Ishikawa (cell line): ENCODE data around the gene SEC16A.

Source experiments
- CEBPB ChIP-seq: IDR thresholded peaks from 2 replicates; pipeline ENCODE4 v1.6.1; 2012
- FOXM1 ChIP-seq: IDR thresholded peaks from 2 replicates; pipeline ENCODE4 v1.6.1; 2012; ENCODE audit warnings: low read depth, borderline replicate concordance

DNA sequence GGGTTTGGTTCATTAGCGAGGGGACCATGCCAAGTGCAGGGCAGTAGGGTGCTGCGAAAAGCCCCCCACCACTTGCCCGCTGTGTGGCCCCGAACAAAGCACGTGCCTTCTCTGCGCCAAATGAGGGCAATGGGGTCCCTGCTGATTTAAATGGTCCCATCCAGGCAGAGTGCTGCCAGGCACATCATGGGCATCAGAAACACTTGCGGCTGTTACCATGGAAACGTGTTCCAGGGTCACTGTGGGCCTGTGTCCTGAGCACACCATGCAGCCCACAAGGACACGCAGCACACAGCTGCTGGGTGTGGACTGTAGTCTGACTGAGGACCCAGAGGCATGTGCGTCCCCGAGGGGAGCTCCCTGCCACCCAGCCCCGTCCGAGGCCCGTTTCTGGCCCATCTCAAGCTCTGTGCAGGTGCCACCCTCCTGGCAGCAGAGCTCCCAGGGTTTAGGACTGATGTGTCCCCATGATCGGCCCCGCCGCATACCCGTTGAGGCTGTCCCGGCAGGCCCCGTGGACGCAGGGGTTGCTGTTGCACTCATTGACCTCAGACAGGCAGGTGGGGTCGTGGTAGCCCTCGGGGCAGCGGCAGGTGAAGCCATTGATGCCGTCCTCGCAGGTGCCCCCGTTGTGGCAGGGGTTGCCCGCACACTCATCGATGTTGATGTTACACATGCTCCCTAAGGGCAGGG, 31.3 kb upstream of the SEC16A start:
- TF ChIP-seq CEBPB: no peak
- TF ChIP-seq FOXM1: no peak
